GM19099 (cell line): ENCODE results near the gene EIF1AD.

Source experiments
- POLR2A ChIP-seq: IDR thresholded peaks from 3 replicates; pipeline ENCODE4 v1.6.1; 2011; ENCODE audit warnings: low read depth; ENCODE audit not compliant: insufficient read length; ENCODE audit errors: extremely low read depth

EIF1AD gene

DNA sequence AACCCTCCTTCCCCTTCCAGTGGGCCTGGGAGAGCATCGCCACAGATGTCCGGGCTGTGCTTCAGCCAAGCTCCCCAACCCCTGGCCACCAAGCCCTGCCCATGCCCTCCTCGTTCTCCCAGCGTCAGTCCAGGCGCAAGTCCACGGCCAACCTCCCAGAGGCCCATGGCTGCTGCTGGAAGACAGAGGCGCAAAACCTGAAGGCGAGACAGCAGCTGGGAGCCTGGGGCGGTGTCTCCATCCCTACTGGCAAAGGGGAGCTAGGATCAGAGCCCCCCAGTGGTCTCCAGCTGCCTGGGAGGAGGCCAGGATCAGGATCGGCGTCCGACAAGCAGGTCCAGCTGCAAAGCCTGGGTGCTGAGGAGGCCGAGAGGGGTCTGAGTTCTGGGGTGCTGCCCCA lies 54.8 kb downstream of the EIF1AD start:
- no peak for TF ChIP-seq POLR2A

DNA sequence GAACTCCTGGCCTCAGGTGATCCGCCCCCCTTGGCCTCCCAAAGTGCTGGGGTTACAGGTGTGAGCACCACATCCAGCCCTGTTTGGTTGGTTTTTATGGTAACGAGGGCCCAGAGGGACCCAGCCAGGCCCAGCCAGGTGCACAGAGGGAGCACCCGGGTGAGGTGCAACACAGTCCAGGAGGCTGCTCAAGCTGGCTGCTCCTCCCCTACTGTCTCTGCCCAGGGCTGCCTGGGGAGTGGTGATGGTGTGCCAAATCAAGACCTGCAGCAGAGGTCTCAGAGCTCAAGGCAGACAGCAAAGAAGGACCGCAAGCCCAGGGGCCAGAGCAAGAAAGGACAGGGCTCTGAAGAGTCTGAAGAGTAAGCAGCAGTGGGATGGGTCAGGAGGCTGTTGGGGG lies 55.3 kb downstream of the EIF1AD start:
- TF ChIP-seq POLR2A: no peak
